NCI-H1694 treated with DMSO at 0.1 percent for 48 hours (cell line): ENCODE results near the gene DNASE2.
A peak's percentile ranks its signal among the peaks of the same experiment; 100 is the strongest.
"Not testable (repeated sequence)": the region's sequence is repeated elsewhere in the genome, so short reads cannot be mapped to it uniquely, and the experiment has no call there.

Experiments
- DNase-seq: peaks from one replicate; lab custom pipeline; 2025; lab: John Stamatoyannopoulos, UW

The DNASE2 gene

GRCh38 chr19:12864143-12864542 is 17.1 kb downstream of the DNASE2 start:
- no peak for DNase-seq

- DNase-seq = no peak
Measured at GRCh38 chr19:12859546-12859945, 21.7 kb downstream of the DNASE2 start.

- DNase-seq = no peak
Measured at GRCh38 chr19:12858041-12858928, 23.0 kb downstream of the DNASE2 start.

GRCh38 chr19:12856653-12857052 is 24.6 kb downstream of the DNASE2 start:
- DNase-seq = no peak

GRCh38 chr19:12847159-12848139 is 33.8 kb downstream of the DNASE2 start:
- peak; percentile 28 for DNase-seq

- not testable (repeated sequence) for DNase-seq
Measured at GRCh38 chr19:12846613-12847012, 34.6 kb downstream of the DNASE2 start.

GRCh38 chr19:12843999-12844732 is 37.1 kb downstream of the DNASE2 start:
- DNase-seq = no peak

- no peak for DNase-seq
Measured at GRCh38 chr19:12843328-12843727, 37.9 kb downstream of the DNASE2 start.

- no peak for DNase-seq
Measured at GRCh38 chr19:12842511-12842910, 38.7 kb downstream of the DNASE2 start.

- no peak for DNase-seq
Measured at GRCh38 chr19:12841094-12841493, 40.2 kb downstream of the DNASE2 start.

GRCh38 chr19:12840091-12841079 is 40.9 kb downstream of the DNASE2 start:
- DNase-seq = no peak

GRCh38 chr19:12838886-12839756 is 42.1 kb downstream of the DNASE2 start:
- peak; percentile 15 for DNase-seq

- peak; percentile 5 for DNase-seq
Measured at GRCh38 chr19:12838182-12838885, 42.9 kb downstream of the DNASE2 start, which contains the start of gene MAST1. TSS of gene MAST1 (plus strand) at chr19:12838515. CDS start at chr19:12838573, 58 bp downstream.

- DNase-seq = no peak
Measured at GRCh38 chr19:12837225-12837624, 44.0 kb downstream of the DNASE2 start.

GRCh38 chr19:12836529-12836863 is 44.8 kb downstream of the DNASE2 start:
- no peak for DNase-seq

GRCh38 chr19:12834976-12835757 is 46.1 kb downstream of the DNASE2 start:
- DNase-seq = no peak

- no peak for DNase-seq
Measured at GRCh38 chr19:12834566-12834943, 46.7 kb downstream of the DNASE2 start, which contains the start of gene RTBDN. TSS of gene RTBDN (minus strand) at chr19:12834579. CDS start at chr19:12829979, 4,600 bp downstream.
